NCI-H748 (cell line): ENCODE measurements around the gene CTDSP1.

ENCODE experiments used
- DNase-seq: peaks from one replicate; lab custom pipeline; 2025; ENCODE audit not compliant: unreplicated experiment; lab: John Stamatoyannopoulos, UW

CTDSP1 gene

DNA sequence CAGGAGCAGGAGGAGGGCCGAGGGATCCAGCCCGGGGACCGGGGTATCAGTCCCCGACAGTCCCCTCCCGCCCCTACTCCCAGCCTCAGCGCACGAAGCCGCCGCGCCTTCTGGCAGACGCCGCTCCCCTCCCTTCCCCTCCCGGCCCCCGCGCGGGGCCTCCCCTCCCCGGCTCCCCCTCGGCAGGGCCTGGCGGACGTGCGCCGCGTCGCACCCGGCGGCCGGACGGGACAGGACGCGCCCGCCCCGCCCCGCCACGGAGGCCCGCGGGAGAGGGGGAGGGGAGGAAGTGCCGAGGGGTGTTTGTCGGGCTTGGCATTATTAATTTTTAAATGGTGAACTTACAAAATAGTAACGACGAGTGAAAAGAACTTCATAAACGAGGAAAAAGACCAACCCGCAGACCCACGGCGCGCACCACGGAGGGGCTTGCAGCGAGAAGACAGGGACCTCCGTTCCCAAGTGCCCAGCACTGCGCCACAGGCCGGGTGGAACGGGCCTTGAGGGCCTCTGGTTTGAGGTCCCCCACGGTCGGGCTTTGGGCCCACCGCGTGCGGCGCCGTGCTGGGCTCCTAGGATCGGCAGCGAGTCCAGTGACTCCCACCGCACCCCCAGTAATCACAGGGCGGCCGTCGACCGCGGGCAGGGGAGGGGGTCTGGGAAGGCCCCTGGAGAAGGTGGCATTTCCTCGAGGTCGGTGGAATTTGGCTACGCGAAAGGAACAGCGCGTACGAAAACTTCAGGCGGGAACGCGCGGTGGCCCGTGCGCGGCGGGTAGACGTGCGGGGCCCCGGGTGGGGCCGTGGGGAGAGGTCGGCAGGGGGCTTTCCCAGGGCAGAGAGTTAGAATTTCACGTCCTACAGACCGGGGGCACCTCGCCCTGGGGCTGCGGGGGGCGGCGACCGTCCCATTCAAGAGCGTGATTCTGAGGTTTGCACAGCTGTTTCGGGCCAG is 954 bp upstream of the CTDSP1 start:
- peak; percentile 73 for DNase-seq

DNA sequence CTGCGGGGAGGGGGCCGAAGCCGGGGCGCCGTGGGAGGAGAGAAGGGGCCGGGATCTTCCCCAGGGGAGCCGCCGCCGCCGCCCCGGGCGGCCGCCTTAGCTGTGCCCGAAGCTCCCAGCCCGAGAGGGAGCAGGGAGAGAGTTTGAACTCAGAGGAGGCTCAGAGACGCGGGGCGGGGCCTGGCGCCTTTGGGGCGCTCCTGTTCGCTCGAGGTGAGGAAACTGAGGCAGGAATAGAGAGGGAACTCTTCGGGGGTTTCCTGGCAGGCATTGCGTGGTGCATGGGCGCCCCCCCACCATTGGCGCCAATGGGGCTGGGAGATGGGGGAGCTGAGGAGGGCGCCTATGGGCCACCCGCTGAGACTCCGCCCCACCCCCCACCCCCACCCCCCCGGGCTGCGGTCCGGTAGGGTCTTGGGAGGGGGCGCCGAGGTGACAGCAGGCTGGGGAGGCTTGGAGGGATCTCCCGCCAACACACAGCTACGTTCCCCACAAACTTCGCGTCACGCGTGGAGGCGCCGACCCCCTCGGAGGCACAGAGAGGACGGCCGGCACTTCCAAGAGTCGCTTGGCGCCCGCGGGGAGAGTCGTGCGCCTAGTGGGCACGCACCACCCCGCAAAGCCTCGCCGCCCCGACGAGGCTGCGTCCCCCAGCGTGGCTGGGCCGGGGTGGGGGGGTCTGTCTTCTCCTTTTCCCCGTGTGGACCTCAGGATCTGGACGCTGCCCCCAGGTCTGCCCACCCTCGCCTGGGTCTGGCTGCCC is 680 bp downstream of the CTDSP1 start:
- DNase-seq: no peak

DNA sequence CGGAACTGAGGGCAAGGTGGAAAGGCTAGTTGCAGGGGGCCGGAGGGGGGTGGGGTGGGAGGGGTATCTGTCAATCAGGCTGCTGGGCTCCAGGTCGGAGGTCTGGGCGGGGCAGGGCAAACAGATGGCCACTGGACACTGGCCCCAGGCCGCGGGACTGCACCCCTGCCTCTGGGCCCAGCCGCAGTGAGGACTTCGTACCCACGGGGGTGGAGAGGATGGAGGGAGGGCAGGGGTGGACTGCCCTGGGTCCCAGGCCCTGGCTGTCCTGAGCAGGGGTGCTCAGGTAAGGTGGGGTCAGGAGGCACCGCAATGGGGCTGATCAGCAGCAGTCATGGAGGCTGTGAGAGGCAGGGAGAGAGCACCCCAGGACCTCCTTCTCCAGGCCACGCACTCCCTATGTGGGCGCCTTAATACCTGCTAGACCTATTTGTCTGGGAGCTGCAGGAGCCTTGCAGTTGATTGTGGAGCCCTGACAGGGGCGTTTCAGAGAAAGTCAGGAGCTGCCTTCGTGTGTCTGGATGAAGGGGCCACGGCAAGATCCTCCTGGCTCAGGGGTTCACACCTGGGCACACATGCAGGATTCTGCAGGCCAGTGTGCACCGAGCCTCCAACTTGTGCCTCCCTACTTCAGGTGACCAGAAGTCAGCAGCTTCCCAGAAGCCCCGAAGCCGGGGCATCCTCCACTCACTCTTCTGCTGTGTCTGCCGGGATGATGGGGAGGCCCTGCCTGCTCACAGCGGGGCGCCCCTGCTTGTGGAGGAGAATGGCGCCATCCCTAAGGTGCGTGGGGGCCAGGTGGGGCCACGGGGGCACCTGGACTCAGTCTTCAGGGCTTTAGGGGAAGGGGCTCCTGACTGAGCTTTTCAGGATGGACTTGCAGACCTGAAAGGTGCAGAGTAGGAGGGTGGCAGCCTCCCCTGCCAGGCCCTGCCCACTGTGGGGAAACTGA is 1.5 kb downstream of the CTDSP1 start:
- no peak for DNase-seq

DNA sequence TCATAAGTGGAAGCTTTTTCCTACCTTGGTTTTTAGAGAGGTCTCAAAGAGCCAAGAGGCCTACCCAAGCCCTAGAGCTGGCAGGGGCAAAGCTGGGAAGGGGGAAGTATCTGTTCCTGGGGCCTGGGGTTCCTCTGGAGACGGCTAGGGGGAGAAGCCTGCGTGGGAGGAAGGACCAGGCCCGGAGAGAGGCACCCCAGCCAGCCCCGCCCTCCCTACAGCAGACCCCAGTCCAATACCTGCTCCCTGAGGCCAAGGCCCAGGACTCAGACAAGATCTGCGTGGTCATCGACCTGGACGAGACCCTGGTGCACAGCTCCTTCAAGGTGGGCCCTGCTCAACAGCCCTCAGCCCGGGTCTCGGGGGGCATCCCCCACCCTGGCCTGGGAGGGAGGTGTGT is 2.2 kb downstream of the CTDSP1 start:
- DNase-seq: no peak

DNA sequence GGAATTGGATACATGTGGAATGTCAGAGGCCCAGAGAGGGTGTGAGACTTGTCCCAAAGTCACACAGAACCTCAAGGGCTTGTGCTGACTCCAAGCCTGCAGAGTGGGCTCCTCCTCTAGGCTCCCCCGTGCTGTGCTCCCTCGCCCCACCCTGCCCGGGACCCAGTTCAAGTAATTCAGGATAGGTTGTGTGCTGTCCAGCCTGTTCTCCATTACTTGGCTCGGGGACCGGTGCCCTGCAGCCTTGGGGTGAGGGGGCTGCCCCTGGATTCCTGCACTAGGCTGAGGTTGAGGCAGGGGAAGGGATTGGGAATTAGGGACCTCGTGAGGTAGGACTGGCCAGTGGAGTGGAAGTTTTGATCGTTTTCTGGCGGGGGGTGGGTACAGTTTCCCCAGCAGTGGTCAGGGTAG is 2.8 kb downstream of the CTDSP1 start:
- DNase-seq: no peak

DNA sequence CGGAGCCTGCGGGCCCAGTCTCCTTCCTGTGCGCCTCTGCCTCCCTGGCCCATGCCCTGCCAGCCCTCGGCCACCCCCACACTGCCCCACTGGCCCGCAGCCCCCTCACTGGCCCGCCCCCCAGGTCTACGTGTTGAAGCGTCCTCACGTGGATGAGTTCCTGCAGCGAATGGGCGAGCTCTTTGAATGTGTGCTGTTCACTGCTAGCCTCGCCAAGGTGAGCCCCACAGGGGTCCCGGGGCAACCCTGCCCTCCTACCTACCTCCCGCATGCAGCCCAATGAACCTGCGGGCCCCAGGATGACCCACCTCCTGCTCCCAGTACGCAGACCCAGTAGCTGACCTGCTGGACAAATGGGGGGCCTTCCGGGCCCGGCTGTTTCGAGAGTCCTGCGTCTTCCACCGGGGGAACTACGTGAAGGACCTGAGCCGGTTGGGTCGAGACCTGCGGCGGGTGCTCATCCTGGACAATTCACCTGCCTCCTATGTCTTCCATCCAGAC is 3.3 kb downstream of the CTDSP1 start:
- DNase-seq: no peak

DNA sequence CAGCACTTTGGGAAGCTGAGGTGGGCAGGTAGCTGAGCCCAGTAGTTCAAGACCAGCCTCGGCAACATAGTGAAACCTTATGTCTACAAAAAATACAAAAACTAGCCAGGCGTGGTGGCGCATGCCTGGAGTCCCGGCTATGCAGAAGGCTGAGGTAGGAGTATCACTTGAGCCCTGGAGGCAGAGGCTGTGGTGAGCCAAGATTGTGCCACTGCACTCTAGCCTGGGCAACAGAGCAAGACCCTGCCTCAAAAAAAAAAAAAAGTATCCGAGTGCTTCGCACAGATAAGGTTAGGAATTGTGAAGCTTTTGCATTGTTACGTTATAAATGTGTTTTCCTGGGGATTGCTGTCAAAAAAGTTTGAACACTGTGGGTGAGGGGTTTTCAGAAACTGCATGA is 4.1 kb downstream of the CTDSP1 start:
- DNase-seq: no peak

DNA sequence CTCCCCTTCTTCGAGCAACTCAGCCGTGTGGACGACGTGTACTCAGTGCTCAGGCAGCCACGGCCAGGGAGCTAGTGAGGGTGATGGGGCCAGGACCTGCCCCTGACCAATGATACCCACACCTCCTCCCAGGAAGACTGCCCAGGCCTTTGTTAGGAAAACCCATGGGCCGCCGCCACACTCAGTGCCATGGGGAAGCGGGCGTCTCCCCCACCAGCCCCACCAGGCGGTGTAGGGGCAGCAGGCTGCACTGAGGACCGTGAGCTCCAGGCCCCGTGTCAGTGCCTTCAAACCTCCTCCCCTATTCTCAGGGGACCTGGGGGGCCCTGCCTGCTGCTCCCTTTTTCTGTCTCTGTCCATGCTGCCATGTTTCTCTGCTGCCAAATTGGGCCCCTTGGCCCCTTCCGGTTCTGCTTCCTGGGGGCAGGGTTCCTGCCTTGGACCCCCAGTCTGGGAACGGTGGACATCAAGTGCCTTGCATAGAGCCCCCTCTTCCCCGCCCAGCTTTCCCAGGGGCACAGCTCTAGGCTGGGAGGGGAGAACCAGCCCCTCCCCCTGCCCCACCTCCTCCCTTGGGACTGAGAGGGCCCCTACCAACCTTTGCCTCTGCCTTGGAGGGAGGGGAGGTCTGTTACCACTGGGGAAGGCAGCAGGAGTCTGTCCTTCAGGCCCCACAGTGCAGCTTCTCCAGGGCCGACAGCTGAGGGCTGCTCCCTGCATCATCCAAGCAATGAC is 4.8 kb downstream of the CTDSP1 start:
- no peak for DNase-seq

DNA sequence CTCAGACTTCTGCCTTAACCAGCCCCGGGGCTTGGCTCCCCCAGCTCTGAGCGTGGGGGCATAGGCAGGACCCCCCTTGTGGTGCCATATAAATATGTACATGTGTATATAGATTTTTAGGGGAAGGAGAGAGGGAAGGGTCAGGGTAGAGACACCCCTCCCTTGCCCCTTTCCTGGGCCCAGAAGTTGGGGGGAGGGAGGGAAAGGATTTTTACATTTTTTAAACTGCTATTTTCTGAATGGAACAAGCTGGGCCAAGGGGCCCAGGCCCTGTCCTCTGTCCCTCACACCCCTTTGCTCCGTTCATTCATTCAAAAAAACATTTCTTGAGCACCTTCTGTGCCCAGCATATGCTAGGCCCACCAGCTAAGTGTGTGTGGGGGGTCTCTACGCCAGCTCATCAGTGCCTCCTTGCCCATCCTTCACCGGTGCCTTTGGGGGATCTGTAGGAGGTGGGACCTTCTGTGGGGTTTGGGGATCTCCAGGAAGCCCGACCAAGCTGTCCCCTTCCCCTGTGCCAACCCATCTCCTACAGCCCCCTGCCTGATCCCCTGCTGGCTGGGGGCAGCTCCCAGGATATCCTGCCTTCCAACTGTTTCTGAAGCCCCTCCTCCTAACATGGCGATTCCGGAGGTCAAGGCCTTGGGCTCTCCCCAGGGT is 5.5 kb downstream of the CTDSP1 start:
- no peak for DNase-seq

DNA sequence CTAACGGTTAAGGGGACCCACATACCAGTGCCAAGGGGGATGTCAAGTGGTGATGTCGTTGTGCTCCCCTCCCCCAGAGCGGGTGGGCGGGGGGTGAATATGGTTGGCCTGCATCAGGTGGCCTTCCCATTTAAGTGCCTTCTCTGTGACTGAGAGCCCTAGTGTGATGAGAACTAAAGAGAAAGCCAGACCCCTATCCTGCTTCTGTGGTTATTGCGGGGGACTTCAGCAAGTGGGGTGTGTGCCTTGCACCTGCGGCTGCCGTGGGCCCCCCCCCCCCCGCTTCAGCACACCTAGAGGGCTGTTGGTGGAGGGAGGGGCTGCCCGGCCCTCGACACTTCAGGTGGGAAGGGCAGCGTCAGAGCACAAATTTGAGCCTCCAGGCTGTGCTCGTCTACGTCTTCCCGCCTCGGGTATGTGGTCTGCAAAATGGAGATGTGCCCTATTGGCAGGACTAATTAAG is 6.1 kb downstream of the CTDSP1 start:
- DNase-seq: no peak

DNA sequence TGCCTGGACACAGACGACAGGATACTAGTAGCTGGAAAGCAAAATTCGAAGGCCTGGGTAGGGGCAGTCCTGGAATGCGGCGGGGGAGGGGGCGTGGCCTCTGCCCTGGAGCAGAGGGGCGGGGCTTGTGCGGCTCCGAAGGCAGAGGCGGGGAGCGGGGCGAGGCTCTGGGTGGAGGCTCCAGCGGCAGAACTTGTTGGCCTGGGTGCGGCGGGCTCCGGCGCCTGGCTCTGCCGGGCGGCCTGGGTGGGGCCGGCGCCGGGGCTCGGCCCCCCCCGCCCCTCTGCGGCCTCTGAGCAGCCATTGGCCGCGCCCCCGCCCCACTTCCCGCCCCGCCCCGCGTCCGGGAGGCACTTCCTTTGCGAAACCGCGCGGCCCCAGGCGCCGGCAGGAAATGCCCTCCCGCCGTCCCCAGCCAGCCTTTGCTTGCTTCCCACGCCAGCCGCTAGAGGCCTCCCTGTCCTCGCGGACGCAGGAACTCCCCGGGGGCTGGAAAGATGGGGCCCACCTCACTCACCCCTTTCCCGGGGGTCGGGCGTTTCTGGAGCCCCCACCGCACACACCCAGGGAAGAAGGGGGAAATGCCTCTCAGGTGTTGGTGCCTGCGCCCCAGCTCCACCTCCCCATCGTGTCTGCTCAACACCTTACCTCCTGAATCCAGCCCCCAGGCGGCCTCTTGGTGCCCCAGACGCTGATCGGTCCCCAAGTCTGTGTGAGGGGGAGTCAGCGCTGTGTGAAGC is 6.7 kb downstream of the CTDSP1 start:
- peak; percentile 96 for DNase-seq

DNA sequence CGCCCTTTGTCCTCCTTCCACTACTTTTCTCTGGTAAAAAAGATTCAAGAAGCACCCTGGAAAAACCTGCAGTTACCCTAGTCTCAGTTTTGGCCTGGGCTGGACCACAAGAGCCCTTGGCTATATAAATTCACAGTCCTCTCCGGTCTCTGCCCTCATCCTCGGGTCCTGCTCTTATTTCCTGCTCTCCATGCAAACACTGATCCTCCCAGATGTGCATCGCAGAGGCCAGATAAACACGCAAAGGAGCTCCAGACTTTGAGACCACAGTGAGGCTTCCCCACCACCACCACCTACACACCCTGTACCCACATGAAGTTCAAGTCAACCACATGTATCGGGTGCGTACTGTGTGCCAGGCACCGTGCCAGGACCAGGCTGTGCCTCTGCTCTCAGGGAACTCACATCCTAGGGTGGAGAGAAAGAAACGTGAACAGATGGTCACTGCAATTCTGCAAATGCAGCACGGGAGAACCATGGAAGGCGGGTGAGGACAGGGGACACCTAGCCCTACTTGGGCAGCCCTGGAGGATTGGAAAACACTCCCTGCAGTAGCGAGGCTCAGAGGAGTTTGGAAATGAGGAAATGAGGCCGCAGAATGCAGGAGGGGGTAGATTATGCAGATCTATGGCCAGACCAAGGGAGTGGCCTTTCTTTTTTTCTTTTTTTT is 7.4 kb downstream of the CTDSP1 start:
- DNase-seq: peak; percentile 65

DNA sequence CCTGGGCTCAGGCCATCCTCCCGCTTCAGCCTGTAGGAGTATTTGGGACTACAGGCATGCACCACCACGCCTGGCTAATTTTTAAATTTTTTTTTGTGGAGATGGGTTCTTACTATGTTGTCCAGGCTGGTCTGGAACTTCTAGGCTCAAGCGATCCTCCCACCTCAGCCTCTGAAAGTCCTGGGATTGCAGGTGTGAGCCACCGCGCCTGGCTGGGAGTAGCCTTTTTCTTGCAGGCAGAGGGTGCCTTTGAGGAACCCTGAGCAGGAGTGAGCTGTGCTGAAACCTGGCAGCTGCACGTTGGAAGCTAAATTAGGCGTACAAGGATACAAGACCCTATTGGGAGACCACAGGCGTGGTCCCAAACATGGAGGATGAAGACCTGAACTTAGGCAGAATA is 8.0 kb downstream of the CTDSP1 start:
- no peak for DNase-seq

DNA sequence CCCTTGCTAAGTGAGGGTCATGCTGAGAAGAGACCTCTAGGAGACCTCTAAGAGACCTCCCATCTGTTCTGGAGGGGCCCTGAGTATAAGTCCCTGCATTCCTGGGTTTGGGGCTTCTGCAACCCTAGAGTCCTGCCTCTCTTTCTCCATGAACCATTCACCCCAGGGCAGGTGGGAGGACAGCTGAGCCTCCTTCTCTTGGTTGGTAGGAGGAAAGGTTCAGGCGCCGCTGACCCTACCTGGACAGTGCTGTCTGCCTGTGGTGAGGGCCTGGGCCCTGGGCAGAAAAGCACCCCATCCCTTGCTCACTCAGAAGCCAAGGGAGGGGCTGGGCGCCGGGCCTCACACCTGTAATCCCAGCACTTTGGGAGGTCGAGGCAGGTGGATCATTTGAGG is 18.7 kb downstream of the CTDSP1 start:
- DNase-seq: no peak

DNA sequence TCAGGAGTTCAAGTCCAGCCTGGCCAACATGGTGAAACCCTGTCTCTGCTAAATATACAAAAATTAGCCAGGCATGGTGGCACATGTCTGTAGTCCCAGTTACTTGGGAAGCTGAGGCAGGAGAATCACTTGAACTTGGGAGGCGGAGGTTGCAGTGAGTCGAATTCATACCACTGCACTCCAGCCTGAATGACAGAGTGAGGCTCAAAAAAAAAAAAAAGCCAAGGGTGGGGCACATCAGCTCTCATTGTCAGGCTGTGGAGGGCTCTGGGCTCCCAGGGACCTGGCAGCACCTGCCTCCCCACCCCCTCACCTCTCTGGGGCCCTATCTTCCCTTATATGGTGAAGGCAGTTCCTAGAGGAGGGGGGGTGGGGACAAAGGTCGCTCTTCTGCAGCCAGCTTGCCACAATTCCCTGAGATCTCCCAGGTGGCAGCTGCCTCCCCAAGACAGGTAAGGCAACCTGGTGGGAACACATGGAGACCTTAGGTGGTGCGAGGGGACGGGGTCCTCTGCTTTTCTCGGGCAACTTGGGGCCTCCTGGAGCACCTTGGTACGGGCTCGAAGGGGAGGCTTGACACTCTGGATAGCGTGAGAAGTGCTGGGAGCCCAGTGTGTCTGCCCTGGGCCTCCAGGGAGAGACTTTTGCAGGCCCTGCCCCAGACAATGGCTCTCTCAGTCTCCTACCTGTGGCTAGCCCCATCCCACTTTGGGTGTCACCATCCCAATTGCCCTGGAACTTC is 19.2 kb downstream of the CTDSP1 start, which contains the start of gene VIL1:
Gene VIL1 (plus strand): TSS at position 407 of the 742 bp plus-strand sequence. CDS start 4,656 bp downstream, outside the sequence.
- peak; percentile 25 for DNase-seq

DNA sequence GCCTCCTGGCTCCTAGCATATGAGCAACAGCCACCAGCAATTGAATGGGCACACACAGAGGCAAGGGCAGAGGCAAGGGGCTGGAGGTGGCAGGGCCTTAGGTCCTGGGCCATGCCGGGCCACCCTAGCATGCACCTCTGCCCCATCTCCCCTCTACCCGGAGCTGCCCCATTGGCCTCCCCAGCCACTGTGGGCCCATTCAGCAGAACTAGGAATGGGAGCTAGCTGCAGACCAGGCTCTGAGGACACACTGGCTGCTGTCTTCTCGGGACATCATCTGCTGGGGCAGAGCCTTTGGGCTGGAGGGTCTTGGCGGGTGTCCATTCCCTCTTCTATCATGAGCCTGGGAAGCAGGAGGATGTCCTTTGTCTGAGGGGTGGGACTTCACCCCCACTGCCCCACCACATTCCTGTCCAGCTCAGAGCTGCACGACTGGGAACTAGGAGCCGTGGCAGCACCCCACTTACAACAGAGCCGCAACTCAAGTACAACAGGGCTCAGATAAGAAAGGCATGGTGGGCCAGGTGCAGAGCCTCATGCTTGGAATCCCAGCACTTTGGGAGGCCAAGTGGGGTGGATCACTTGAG is 20.1 kb downstream of the CTDSP1 start:
- DNase-seq: no peak

DNA sequence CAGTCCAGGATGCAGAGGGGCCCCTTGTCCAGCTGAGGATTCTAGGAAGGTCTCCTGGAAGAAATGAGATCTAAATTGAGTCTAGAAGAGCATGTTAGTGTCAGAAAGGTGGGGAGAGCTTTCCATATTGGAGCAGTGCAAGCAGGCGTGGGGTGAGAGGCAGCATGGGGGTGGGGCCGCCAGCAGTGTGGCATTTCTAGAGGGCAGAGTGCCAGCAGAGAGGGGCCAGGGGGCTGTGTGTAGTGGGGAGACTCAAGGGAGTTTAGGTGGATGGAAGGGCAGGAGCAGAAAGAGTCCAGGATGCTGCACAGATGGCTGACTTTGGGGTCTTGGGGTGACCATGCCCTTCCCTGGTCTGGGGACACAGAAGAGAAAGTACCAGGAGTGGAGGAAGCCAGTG is 21.4 kb downstream of the CTDSP1 start:
- no peak for DNase-seq
